NK-92 (cell line): Measurements from ENCODE around the gene DHX32.

ENCODE experiments used
- DNase-seq: peaks from one replicate; lab custom pipeline; 2025; ENCODE audit not compliant: unreplicated experiment; lab: John Stamatoyannopoulos, UW

DHX32 gene

DNA sequence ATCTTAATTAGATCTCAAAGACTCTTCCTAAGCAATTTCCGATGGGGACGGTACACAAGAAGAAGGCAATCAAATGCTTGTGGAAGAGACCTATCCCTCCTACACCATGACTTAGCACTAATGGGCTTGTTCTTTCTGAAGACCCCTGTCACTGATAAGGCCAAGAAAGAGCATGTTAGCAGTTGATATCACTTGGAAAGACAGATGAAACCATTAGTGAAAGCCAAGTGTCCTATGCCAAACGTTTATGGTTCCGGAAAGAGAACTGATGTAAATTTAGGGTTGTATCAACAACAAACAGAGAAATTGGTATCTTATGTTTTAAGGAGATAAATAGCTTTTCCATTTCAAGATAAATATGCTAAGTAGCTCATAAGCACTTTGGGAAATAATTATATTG lies 64.5 kb downstream of the DHX32 start:
- no peak for DNase-seq

DNA sequence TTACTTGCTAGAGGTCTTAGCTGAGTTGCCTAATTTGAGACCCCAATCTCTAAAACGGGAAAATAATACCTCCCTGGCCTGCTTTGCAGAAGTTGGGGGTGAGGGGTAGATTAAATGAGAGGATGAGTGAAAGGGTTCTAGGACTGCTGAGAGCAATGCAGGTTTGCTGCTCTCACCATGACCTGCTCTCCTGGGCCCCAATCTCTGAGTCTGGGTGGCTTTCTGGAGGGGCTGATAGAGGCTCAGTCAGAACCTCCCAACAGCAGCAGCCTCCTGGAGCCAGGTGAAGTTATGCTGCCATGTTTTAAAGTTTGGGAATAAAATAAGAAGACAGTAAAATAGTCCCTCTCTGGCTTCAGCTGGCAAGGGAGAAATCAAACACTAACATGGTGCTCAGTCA lies 65.3 kb downstream of the DHX32 start:
- DNase-seq, result no peak

DNA sequence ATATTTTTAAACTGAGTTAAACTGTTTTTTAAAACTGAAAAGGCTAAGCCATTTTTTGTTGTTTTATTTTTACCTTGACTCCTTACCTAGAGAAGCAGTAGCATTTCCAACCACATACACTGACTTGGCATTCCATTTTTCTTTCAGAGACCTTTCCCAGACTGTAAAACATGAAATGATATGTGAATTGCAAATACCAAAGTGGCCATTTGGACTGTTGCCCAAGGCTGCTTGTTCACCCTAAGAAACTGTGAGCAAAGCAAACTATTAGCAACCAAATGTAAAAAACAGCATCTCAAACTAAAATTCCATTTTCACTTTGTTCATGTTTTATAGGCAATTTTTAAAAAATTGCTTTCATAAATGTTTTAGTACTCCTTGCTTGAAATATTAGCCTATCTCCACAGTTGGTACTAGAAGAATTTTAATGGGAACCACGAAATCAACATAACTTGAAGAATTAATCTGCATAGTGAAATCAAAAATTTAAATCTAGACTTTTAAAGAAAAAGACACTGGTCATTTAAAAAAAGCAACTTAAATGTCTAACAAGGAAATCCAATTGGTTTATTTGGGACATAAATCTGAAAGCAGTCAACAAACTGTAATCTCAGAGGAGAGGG lies 68.9 kb downstream of the DHX32 start:
- no peak for DNase-seq

DNA sequence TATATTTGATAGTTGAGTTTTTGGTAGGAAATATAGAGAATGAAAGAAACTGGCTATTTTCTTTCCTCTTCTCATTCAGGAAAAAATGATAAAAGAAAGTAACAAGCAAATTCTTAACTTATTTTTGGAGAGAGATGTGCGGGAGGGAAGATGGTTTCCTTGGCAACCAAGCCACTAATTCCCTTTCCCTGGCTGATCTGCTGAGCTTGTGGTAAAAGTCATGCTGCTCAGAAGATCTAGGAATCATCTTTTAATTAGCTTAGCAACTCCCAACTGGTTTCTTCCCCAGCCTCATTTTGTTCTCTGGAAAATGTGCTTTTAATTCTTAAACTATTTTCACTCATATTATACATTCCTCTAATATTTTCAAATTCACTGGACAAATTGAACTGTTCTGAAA lies 69.8 kb downstream of the DHX32 start:
- DNase-seq, result no peak

DNA sequence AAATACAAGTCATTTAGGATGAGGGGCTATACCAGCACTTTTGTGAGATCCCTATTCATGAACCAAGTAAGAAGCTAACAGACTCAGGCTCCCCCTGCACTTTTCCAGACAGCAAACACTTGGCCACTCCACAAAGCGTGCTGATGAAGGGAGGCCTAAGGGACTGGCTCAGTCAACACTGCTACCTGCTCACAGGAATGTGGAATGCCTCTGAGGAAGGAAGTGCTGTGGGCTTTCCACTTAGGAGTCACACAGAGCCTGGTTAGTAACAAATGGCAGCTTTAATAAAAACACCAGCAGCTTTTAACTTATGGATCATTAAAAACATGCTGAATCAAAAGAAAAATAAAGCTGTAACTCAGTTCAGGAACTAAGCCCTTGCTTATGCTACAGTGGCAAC lies 73.0 kb downstream of the DHX32 start:
- no peak for DNase-seq

DNA sequence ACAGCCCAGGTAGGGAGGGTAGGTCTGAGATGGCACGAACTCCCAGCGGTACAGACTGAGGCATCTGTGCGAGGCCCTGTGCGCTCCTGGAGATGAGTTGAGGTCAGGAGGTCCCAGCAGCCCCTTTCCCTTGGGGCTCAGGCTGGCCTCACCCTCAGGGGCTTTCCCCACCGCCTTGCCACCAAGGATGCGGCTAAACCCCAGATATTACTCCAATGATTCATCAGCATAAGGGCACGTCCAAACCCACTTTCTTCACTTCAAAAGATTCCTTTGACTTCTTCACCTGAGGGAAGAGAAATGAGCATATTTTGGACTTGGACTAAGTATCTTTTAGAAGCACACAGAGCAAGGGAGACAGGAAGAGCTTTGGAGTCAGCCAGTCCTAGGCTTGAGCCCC lies 78.4 kb downstream of the DHX32 start:
- DNase-seq, result no peak

DNA sequence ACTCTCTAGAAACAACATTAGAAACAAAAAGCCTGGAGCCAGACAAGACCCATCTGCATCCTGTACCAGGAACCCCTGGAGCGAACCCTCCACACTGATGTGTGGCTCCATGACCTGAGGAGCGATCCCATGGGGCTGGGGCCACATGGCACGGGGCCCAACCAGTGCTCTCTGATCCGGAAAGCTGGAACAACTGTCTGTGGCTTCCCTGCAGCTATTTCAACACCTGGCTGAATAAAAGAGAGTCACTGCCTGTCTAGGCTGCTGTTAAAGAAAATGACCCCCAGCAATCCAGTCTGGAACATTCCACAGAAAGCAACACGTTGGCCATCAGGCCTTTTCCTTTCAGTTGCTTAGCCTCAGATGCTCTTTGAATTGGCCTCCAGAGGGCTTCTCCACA lies 79.0 kb downstream of the DHX32 start:
- DNase-seq, result no peak

DNA sequence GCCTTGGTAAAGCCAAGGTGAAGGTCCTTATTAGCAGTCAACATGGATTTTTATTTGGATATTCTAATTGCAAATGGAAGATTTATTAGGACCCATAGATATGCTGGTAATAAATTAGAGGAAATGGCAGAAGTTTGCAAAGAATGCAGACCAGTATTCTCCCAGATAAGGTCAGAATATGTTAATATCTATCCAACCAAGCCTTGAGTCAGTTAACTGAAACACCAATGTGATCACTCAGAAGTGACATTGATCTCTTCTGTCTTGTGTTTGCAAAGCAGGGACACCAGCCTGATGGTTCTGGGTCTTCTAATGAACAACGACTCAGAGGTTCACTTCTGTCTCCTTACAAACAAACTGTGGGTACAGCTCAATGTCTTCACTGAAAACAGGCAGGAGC lies 79.5 kb downstream of the DHX32 start:
- no peak for DNase-seq

DNA sequence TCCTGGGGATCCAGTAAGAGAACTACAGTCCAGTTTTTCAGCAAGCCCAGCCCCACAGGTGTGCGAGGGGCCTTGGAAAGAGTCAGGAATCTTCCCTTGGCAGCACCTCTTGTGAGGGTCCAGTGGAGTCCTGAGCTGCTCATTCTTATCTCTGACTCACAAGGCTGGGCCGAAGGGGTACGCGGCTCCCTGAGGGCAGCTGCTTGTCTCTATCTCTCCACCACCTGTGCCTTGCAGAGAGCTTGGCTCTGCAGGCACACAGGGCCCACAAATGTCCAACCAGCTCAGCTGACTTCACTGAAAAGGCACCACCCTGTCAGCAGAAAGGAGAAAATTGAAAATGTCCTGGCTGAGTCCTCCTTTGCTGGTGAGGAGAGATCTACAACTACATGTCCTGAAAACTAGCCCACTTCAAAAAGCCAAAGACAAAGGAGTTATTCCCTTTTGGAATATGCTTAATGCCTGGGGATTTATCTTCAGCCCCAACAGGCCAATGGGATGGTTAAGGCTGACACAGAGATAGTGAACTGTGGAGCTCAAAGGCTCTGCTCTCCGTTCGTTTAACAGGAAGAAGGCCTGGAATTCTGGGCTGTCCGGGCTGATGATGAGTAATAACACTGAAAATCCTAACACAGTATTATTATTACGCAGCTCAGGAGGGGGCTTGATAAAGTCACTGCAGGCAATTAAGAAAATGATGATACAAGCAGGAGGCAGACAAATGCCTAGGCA lies 81.5 kb downstream of the DHX32 start:
- no peak for DNase-seq

DNA sequence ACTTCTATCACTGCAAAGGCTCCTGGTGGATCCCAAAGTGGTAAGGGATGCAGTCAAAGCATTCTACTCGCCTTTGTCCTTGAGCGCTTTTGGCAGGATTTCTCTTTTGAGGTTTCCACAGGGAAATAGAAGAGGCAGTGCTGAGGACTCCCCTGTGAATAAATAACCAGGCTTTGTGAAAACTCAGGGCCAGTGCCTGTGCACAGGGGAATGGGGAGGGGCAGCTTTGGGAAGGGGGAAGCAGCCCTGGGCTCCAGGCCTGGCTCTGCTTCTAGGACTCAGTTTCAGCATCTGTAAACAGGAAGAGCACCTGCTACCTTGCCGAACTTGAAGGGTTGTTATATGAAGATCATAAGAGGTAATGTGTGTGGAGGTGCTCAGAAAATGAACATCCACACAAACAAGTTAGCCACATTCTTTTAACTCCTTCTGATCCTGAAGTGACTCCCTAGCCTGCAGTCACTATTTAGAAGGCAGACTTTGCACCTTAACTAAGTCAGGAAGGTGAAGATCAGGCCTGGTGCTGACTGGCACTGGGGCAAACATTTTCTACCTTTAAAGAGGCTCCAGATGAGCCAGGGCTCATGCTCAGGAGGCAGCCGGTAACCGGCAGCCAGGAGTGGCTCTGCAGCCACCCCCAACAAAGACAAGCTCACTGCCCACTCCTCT lies 83.0 kb downstream of the DHX32 start:
- no peak for DNase-seq

DNA sequence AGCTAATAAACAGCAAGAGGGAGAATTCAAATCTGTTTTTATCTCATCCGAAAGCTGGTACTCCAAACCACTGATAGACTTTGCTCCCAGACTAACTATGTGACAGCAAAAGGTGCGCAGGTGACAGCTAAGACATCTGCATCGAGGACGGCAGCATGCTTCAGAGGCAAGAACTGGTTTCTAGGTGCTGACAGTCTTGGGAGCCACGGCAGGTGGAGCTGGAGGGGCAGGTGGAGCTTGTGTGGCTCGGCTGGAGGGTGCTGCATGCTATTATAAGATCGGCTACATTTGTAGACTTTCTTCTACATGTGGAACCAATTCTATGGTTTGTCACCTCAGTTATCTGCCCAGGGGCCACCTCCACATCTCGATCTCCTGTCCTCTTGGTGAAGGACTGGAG lies 83.7 kb downstream of the DHX32 start:
- DNase-seq, result no peak

DNA sequence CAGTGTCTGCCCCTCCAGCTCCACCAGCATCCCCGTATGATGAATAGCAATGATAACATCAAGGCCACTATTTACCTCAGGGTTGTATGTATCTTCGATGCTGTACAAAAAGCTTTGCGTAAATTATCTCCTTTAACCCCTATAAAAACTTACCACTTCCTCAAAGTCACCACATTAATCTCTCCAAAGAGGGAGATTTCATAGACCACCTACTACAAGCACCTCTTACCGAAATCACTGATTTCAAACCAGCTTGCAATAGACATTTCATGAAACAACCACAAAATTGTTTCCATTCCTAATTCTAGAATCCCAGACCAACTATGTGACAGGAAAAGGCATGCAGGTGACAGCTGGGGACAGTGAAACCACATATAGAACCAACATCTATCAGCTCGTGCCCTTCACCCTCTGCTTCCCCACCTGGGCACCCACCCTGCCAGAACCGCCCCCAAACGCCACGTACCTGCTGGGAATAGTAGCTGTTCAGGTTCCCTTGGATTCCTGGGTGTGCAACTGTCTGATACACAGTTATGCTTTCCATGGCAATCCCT lies 85.4 kb downstream of the DHX32 start:
- no peak for DNase-seq

DNA sequence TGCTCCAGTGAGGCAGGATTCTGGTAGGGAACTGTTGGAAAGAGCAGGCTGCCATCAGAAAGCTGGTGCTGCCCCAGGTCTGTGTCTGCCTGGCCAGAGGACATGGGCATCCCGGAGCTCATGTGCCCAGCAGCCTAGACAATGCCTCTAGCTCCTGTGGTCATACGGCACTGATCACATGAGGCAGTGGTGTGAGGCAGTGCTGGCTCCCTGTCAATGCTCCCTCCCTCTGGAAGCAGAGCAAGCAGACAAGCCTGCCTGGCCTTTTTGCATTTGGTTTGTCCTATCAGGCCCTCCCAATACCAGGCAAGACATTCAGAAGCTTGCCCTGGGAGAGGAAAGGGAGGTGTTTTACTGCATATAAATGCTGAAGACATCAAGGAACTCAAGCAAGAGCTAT lies 86.0 kb downstream of the DHX32 start:
- DNase-seq, result no peak

DNA sequence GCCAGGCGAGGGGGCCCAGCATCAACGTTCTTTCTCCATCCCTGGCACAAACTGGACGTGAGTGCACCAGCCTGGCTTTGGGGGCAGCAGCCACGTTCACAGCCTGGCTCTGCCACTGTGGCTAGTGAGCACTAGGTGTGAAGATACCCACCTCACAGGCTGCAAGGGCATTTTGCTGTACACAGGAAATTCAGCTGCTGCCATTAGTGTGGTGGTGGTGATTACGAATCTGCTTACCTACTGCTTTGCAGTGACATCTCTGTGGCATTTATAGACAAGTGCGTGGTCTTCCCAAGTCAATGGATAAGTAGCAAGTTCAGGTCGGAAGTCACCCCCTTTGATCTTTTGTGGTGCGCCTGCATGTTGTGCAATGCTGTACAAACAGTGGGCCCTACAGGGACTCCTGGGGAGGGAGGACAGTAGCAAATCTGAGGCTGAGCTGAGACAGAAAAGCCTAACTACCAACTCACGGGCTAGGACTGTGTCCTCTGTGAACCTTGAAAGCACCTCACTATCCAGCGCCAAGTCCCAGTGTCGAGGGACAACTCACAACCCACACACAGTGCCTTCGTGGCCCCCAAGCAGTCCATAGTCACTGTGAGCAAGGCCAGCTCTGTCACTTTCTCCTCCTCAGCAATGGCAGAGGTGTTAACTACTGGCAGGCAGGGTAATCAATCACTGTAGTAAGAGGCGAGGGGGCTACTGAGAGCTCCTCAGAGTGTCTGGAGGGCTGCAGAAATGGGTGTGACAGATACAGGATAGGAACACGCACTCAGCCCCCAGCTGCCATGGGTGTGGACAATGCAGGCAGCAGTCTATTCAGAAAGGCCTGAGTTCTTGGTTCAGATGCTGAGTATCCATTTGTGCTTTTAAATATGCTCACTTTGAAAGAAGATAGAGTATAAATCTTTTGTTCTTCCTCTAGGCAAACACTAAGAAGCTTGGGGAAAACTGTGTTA lies 88.5 kb downstream of the DHX32 start:
- DNase-seq, result no peak

DNA sequence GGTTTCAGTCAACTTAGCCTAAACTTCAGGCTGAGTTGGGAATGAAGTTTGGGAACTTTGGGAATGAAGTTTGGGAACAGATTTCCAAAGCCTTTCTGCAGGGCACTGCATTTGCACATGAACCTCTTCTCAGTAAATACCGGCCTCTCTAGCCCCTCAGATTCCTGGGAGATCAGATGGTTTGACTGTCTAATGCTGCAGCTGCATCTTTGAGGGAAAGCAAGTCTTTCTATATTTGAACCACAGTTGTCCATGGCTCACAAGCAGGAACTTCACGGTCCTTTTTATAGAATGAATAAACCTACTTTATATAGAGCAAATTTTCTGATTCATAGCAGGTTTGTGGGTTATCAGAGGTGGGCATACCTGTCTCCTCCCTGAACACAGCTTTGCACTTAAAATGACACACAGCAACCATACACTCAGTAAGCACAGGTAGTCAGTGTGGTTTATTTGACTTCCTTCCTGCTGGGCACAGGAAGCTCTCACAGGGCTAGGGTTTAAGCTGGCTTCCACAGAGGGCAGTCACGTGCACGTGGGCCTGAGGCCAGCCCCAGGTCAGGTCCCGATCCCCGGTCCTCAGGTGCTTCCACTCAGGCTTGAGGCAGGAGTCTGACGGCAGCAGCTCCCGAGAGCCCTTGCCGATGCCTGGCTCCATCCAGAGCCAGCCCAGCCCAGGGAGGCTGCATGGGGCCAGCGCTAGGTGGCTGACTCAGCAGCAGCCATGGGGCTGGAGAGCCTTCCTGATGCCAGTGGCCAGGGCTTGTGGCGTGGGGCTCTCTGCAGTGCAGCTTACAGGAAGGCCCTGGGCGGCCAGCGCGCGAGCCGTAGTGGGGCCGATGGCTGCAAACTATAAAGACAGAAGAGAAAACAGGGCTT lies 92.7 kb downstream of the DHX32 start:
- DNase-seq, result no peak
